Mammary epithelial cell (primary cell): Measurements from ENCODE around the gene DOK1.
A peak's percentile ranks its signal among the peaks of the same experiment; 100 is the strongest.

ENCODE experiments used
- EZH2 ChIP-seq: IDR thresholded peaks from 2 replicates; pipeline ENCODE4 v1.6.1; 2012; ENCODE audit warnings: low read length, inconsistent platforms, borderline replicate concordance
- TF ChIP-seq, protein P1 (sequence below), 2 donors: IDR thresholded peaks in 1 of 2; conservative IDR thresholded peaks in 1 of 2; 2 replicates each; pipeline ENCODE4 v1.5.1; 2011 to 2012; ENCODE audit warnings: inconsistent platforms in 2 of 2, low read length in 2 of 2, mild to moderate bottlenecking in 2 of 2, control low read depth in 1 of 2, low read depth in 1 of 2; ENCODE audit not compliant: insufficient read depth in 1 of 2; ENCODE audit errors: extremely low read depth in 1 of 2

DNA sequence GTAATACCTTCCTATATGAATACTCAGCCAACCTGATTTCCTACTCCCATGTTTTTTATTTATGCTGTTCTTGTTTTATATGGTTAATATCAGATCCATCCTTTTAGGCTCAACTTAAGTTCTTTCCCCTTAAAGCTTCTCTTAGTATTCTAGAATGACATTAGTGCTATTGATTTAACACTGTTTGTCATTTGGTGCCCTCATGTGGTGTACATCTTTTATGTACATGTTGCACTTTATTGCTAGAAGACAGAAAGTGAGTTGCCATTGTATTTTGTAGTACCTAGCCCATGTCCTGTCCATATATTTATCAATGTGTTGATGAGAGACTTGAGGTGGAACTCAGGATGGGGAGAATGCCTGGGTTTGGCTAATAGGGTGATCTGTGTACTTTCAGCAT lies 22.3 kb upstream of the DOK1 start:
- TF ChIP-seq, protein P1, sequence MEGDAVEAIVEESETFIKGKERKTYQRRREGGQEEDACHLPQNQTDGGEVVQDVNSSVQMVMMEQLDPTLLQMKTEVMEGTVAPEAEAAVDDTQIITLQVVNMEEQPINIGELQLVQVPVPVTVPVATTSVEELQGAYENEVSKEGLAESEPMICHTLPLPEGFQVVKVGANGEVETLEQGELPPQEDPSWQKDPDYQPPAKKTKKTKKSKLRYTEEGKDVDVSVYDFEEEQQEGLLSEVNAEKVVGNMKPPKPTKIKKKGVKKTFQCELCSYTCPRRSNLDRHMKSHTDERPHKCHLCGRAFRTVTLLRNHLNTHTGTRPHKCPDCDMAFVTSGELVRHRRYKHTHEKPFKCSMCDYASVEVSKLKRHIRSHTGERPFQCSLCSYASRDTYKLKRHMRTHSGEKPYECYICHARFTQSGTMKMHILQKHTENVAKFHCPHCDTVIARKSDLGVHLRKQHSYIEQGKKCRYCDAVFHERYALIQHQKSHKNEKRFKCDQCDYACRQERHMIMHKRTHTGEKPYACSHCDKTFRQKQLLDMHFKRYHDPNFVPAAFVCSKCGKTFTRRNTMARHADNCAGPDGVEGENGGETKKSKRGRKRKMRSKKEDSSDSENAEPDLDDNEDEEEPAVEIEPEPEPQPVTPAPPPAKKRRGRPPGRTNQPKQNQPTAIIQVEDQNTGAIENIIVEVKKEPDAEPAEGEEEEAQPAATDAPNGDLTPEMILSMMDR (conservative IDR thresholded peaks at IDR 0.05 in 1 of 2, IDR thresholded peaks at IDR 0.05 in 1 of 2; ENCODE audit: extremely low read depth in 1 of 2, insufficient read depth in 1 of 2, low read depth in 1 of 2, low read length in 2 of 2), result peak; percentile 12 to 47
- no peak for TF ChIP-seq EZH2
